ENCODE data around the gene SPPL2B.
A peak's percentile ranks its signal among the peaks of the same experiment; 100 is the strongest.

SPPL2B gene

DNA sequence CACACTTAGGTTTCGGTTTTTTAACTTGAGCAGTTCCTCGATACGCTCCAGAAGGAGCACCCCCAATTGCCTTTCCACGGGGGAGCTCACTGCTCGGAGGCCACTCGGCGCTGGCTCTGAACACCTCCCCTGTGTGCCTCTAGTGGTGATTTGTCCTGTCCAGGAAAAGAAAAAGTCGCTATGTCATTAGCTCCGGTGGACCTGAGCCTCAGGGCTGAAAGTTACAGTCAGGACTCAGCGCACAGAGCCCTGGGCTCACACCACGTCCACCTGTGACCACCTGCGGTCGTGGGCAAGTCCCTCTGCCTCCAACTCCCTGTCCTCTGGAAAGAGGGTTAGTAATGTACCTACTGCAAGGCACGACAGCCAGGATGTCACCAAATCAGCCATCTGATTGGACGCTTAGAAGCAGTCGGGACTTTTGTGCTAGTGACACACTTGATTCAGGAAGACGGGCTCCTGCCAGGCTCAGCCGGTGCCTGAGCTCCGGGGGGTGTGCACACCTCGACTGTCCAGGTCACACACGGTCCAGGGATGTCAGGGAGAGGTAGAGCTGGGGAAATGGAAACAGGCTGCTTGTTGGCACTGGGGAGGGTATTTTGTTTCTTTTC is 27.7 kb downstream of the SPPL2B start:
- no peak for DNase-seq

DNA sequence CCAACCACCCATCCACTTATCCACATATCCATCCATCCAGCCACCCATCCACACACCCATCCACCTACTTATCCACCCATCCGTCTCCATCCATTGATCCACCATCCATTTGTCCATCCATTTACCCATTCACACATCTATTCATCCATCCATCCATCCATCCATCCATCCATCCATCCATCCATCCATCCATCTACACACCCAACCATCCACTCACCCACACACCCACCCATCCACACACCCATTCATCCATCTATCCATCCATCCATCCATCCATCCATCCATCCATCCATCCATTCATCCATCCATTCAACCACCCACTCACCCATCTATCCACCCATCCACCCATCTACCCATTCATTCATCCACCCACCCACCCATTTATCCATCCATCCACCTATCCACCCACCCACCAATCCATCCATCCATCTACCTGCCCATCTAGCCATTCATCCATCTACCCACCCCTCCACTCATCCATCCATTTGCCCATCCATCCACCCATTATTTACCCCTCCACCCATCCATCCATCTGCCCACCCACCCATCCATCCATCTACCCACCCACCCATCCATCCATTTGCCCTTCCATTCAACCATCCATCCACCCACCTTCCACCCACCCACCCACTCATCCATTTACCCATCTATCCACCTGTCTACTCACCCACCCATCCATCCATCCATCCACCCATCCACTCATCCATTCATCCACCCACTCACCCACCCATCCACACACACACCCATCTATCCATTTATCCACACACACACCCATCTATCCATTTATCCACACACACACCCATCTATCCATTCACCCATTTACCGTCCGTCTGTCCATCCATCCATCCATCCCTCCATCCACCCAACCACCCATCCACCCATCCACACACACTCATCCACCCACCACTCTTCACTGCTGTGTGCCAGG is 29.1 kb downstream of the SPPL2B start:
- DNase-seq: no peak

DNA sequence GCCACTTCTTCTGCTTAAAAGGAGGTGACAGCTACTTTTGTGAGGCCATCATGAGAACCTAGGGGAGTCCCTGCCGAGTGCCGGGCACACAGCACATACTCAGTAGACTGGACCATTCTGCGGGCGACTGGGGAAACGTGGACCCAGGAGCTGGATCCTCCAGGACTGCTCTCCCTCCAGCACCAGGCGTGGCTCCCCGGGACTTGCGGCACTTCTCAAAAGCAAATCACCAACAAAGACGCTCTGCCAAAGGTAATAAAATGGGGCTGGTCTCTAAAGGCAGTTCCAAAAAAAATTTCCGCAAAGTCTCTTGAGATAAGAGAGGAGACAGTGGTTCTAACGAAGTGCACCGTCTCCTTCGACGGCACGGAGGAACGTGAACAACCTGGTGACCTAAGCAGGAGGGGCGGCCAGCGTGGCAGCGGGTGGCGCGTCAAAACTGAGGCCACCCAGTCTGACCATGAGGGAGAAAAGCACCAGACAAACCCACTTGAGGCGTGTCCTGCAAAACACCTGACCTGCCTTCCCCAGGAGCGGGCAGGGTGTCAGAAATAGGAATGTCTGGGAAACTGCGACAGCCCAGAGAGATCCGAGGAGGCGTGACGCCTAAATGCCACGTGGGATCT is 30.2 kb downstream of the SPPL2B start:
- DNase-seq: no peak

DNA sequence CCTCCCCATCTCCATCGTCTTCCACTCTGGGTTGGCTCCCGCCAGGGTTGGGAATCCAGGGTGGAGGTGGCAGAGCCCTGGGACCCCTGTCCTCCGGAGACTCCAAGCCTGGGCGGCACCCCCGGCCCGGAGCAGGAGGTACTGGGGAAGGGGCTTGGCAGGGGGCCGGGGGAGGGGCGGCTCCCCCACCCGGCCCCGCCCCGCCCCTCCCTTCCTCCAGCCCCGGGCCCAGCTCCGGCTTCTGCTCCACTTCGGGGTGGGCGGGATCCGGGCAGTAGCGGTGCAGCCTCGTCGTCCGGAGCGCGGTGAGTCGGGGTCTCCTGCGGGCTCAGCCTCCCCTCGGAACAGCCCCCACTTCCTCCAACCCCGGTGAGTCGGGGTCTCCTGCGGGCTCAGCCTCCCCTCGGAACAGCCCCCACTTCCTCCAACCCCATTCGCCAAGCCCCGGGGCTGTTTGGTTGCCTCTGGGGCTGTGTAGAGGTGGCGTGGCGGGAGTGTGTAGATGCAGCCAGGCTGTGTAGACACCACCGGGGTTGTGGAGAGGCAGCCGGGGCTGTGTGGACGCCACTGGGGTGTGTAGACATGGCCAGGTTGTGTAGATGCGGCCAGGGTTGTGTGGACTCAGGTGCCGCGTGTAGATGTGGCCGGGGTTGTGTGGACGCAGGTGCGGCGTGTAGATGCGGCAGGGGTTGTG is 31.7 kb downstream of the SPPL2B start, which contains the start of gene TMPRSS9:
TSS of gene TMPRSS9 (plus strand) at position 274 of the 694 bp plus-strand sequence. CDS start 29,521 bp downstream, outside the sequence.
- DNase-seq: no peak

DNA sequence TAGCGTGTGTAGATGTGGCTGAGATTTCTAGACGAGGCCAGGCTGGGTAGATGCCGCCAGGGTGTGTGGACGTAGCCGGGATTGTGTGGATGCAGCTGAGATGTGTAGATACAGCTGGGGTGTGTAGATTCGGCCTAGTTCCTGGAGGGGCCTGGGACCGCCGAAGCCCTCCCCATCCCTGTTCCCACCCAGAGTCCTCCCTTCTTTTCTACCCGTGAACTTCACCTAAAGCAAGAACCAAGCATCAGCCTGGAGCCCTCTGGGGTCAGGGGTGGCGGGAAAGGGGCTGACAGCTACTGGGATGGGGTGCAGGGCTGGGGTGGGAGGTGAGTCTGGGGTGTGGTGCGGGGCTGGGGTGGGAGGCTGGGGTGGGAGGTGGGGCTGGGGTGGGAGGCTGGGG is 32.3 kb downstream of the SPPL2B start:
- no peak for DNase-seq

DNA sequence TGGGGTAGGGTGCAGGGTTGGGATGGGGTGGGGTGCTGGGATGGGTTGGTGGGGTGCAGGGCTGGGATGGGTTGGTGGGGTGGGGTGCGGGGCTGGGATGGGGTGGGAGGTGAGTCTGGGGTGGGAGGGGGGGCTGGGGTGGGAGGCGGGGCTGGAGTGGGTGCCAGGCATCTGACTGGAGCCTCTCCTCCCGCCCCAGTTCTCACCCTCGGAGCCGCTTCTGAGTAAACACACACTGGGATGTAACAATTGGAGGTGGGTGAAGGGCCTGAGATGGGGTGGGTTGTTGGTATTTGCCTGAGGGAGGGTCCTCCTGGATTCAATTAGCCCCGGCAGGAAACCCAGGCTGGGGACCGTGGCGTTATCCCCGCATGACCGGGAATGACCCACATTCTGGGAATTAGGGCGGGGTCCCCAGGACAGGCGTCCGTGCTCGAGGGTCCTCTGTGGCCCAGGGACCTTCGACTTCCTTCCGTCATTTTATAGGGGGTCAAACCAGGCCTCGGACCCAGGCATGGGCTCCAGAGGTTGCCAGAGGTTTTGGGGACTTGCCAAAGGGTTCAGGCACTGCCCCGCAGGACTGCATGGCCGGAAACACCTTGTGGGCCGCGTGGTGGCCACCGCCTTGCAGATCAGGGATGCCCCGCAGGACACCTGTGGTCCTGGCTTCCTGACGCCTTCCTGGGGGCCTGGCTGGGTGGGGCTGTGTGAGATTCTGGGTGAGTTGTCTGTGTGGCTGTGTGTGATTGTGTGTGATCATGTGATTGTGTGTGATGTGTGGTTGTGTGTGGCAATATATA is 33.0 kb downstream of the SPPL2B start:
- DNase-seq: no peak

DNA sequence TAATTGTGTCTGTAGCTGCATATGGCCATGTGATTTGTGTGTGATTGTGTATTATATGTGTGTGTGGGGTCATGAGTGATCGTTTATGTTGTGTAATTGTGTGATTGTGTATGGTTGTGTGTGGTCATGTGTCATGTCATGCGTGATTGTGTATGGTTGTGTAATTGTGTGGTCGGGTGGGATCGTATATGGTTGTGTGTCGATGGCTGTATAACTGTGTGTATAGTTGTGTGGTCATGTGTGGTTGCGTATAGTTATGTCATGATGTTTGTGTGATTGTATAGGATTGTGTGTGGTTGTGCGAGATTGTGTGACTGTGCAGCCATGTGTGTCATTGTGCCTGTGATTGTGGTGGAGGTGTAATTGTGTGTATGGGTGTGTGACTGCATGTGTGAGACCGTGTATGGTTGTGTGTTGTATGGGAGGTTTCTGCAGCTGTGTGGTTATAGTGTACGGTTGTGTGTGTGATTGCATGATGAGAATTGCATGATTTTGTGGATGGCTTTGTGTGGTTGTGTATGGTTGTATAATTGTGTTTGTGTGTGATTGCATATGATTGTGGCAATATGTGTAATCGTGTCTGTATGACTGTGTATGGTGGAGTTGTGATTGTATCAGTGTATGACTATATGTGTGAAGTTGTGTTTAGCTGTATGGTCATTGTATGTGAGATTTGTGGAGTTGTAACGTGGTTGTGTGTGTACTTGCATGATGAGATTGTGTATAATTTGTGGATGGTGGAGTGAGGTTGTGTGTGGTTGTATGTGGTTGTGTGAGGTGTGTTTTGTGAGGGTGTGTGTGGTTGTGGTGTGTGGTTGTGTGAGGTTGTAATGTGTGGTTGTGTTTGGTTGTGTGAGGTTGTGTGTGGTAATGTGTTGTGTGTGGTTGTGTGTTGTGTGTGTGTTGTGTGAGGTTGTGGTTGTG is 33.8 kb downstream of the SPPL2B start:
- no peak for DNase-seq

DNA sequence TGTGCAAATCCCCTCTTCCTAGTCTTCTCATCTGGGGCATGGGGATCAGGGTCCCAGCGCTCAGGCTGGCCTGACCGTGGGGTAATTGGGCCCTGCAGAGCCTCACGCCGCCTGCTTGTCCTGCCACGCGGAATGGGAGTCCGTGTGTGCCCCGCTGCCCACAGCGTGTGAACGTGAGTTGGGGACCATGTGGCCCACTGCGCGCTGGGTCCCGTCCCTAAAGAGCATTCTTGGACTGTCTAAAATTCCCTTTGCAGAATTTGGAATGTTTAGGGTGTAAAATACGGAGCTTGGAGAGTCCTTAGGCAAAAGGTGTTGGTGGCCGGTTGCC is 34.5 kb downstream of the SPPL2B start:
- no peak for DNase-seq

DNA sequence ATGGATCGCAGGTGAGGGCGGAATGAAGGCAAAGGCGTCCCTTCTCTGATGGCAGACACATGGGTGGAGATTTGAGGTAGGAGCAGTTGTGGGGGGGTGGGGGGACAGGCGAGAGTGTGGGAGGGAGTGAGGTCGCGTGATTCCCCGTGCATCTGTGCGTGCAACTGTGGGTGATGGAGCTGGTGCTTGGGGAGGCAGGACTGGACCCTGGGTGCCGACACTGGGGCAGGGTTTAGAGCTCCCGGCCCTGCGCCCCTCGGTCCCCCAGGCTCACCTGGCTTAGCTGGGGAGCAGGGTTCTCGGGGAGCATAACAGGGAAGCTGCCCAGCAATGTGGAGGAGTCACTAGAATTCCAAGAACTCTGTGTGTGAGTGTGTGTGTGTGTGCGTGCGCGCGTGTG is 34.9 kb downstream of the SPPL2B start:
- DNase-seq: no peak

DNA sequence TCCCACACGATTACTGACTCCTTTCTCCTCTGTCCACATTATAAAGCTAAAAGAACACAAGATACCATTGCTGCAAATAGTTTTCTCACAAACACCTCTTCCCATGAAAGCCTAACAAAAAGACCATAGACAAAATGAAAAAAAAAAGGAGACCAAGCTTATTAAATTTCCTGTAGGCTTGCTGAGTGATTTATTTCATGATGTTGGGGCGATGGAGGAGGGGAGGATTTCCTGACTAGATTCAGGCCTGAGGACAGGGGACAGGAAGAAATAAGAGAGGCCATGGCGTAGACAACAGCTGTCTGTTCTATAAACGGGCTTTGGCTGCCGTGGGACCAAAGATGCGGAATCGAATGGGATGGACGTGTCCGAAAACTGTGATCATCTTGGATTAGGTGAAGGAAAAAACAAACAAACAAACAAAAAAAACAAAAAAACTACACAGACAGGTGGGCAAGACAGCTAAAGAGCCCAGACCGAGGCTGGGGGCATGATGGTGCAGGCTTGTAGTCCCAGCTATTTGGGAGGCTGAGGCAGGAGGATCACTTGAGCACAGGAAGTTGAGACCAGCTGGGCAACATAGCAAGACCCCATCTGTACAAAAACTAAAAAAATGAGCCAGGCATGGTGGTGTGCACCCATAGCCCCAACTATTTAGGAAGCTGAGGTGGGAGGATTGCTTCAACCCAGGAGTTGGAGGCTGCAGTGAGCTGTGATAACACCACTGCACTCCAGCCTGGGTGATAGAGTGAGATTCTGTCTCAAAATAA is 36.9 kb downstream of the SPPL2B start:
- no peak for DNase-seq

DNA sequence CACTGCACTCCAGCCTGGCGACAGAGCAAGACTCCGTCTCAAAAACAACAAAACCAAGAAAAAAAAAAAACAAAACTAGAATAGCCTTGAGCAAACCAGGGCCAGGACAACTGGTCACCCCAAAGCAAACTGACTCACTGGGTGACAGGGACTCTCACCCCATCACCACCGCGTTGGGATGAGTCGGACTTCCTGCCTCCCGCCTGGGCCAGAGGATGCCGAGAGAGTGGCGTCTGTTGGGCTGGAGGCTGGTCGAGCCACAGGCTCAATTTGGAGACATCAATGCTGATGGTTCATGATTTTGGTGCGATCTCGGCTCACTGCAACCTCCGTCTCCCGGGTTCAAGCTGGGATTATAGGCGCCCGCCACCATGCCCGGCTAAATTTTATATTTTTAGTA is 43.2 kb downstream of the SPPL2B start:
- peak; percentile 76 for DNase-seq

DNA sequence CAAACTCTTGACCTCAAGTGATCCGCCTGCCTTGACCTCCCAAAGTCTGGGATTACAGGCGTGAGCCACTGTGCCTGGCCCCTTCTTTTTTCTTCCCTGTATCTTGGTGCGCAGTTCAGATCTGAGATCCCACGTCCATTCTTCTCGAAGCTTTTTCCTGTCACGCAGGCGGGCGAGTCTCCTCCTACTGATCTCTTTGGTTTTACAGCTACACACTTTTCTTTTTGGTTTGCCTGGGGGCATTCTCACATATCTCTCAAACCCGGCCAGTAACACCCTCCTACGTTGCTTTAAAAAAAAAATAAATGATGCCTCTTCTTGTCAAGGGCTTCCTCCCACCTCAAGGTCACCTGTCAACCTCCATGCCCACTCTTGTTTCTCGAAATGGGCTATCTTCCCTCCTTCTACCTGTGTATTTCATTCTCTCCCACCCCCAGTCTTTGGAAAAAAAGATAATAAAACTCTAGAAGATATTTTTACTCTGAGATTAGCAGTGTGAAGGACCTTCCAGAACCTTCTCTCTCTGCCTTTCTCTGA is 43.7 kb downstream of the SPPL2B start:
- no peak for DNase-seq

DNA sequence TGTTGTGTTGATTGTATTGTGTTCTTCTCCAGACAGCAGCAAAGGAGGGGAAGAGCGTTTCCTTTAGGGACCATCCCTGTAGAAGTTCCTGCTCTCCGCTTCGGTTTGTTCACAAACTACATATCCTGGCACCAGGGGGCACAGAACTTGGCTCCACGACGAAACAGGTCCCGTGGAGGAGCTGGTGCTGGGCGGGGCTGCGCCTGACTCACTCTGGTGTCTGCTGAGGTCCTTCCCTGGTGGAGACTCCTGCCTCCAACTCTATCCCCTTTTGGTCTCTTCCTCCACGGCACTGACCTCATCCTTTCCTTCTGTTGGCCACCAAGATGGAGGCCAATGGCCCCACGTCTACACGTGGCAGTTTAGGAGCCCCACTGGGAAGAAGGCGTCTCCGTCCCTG is 46.3 kb downstream of the SPPL2B start:
- no peak for DNase-seq

DNA sequence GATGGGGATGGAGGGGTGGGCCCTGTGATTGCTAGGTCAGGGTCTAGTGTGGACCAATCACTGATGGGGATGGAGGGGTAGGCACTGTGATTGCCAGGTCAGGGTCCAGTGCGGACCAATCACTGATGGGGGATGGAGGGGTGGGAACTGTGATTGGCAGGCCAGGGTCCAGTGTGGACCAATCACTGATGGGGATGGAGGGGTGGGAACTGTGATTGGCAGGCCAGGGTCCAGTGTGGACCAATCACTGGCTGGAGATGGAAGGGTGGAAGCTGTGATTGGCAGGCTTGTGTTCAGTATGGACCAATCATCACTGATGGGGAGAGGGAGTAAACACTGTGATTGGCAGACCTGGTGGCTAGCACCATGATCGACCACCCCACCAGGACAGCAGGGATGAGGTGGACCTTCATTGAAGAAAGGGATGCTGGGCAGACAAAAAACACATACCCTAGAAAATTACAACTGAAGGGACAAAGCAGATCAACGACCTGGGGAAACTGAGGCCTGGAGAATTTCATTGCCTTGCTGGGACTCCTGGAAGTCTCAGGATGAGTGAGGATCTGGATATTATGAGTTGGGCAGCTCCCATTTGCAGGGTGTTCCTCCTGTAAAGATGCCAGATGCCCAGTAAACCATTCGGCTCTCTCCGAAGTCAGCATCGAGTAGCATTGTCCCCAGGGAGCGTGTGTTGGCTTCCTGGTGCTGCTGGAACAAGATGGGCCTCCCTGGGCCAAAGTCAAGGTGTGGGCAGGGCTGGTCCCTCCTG is 47.1 kb downstream of the SPPL2B start:
- DNase-seq: no peak

DNA sequence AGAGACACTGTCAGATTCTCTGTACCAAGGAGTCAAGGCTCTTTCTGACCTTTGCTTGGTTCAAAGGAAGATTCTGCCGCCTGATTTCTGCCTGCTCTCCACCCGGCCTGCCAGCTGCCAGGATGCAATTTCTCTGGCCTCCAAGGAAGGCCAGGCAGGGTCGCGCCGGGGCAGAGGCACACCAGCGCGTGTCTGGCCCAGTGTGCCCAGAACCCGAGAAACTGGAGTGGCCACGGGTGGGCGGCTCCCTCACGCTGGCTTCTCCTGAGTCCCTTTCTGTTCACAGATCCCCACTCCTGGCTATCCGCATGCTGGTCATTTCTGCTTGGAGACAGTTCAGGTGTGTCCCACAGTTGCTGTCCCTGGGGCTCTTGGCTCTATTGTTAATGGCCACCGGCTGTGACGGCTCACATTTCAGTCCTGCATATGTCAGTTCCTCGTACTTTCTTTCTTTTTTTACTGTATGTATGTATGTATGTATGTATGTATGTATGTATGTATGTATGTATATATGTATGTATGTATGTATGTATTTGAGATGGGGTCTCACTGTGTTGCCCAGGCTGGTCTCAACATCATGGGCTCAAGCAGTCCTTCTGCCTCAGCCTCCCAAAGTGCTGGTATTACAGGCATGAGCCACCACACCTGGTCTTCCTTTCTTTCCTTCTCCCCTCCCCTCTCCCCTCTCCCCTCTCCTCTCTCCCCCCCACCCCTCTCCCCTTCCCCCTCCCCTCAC is 48.5 kb downstream of the SPPL2B start:
- DNase-seq: no peak

DNA sequence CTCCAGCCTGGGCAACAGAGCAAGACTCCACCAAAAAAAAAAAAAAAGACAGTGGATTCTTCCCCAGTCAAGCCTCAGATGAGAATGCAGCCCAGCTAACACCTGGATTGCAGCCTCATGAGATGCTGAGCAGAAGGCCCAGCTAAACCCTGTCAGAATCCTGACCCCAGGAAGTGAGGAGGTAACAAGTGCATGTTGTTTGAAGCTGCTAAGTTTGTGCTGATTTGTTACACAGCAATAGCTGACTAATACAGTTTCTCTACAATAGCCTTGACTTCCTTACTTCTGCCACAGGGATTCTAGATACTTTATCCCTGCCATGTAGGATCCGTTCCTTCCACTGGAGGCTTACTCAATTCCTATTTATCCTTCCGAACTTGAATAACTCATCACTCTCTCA is 52.1 kb downstream of the SPPL2B start:
- DNase-seq: no peak

DNA sequence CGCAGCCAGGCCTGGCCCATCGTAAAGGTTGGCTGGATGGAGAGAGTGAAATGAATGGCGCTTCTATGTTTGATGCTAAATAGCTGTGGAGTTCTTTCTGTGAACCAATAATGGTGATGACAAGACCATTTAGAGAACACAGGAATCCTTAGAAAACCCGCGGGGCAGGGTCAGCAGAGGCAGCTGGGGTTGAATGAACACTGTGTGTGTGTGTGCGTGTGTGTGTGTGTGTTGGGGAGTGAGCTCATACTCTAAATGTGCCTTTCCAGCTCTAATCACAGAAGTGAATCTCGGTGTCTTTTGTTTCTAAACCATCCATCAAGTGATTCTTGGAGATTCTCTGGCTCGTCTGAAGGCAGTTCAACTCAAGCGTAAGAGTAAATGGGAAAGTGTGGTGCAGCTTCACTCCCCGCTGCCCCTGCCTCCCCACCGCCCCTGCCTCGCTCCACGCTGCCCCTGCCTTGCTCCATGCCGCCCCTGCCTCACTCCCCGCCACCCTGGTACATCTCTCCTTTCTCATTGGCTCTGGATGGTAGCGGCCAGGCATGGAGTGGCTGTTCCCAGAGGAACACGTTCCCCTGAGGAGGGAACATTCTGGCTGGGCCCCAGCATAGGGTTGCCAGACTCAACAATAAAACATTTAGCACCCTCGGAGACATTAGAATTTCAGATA is 52.8 kb downstream of the SPPL2B start:
- no peak for DNase-seq
